Heart left ventricle (tissue), 13 donors: Measurements from ENCODE around the gene HOOK1.

Source experiments
- CTCF ChIP-seq, 12 donors: fragments of 200-600 bp; sonication (generic) in 4 of 12; IDR thresholded peaks; one replicate each; pipeline versions ENCODE4 v1.5.0 to v1.8.0; 2018 to 2022; ENCODE audit warnings: antibody characterized with exemption in 12 of 12, mild to moderate bottlenecking in 5 of 12
- POLR2A ChIP-seq, 2 donors: fragments of 450-650 bp; IDR thresholded peaks; one replicate each; pipeline ENCODE4 v1.6.1; 2017; ENCODE audit warnings: antibody characterized with exemption in 2 of 2, mild to moderate bottlenecking in 2 of 2, moderate library complexity in 2 of 2
- donor health status: ischemic (EF 13 %, LVEDD 7.1; RV severe dilation, severe dysfunction).
- donor health status: DM: no; HTN: yes; CAD: no.
- donor health status: DM: no; HTN: no; CAD: no.
- donor health status: ischemic (EF 25% LVEDD 6.9; RV normal size, moderate dysfunction).
- donor health status: ischemic (EF 25% LVEDD 5.7; RV mildly dilated, moderate dysfunction).
- donor health status: ischemic (EF 35%, LVEDD 5.7; RV mildly dilated, moderate dysfunction).
- donor health status: nonischemic (EF 11% LVEDD 7.7; RV severe dilation, severe dysfunction).
- donor health status: DM: yes; HTN: yes; CAD: no.
- donor health status: PGD.
- donor health status: ischemic (EF 29% LVEDD 5.4; RV normal size, mild dysfunction).
- donor health status: nonischemic (EF 23%, LVEDD 6.1; RV moderate dilation, normal function).

- no peak for TF ChIP-seq CTCF (IDR thresholded peaks at IDR 0.05)
- TF ChIP-seq POLR2A (IDR thresholded peaks at IDR 0.05) = no peak
These were observed 18.3 kb downstream of the HOOK1 start for GRCh38 chr1:59833022-59833421.
